NCI-H1436 (cell line): ENCODE measurements around the gene EZR.
"Not testable (repeated sequence)": the region's sequence is repeated elsewhere in the genome, so short reads cannot be mapped to it uniquely, and the experiment has no call there.

Experiments used
- DNase-seq: peaks from one replicate; lab custom pipeline; 2025; lab: John Stamatoyannopoulos, UW

The EZR gene

GRCh38 chr6:158841358-158841757 lies 22.2 kb upstream of the EZR start:
- DNase-seq: no peak

- DNase-seq: no peak
Observed at GRCh38 chr6:158840465-158840864, 21.3 kb upstream of the EZR start.

GRCh38 chr6:158839796-158840195 lies 20.6 kb upstream of the EZR start:
- DNase-seq: no peak

GRCh38 chr6:158838790-158839189 lies 19.6 kb upstream of the EZR start:
- DNase-seq: not testable (repeated sequence)

GRCh38 chr6:158837684-158838625 lies 18.8 kb upstream of the EZR start:
- DNase-seq: no peak

GRCh38 chr6:158836625-158837311 lies 17.6 kb upstream of the EZR start:
- no peak for DNase-seq

- no peak for DNase-seq
Observed at GRCh38 chr6:158835616-158836221, 16.6 kb upstream of the EZR start.

GRCh38 chr6:158834675-158835385 lies 15.7 kb upstream of the EZR start:
- no peak for DNase-seq

- DNase-seq: not testable (repeated sequence)
Observed at GRCh38 chr6:158832807-158833206, 13.6 kb upstream of the EZR start.

- DNase-seq: no peak
Observed at GRCh38 chr6:158832026-158832425, 12.9 kb upstream of the EZR start.

GRCh38 chr6:158831571-158831970 lies 12.4 kb upstream of the EZR start:
- no peak for DNase-seq

- DNase-seq: no peak
Observed at GRCh38 chr6:158830736-158831135, 11.6 kb upstream of the EZR start.

- no peak for DNase-seq
Observed at GRCh38 chr6:158828807-158829206, 9.6 kb upstream of the EZR start.

GRCh38 chr6:158826819-158827501 lies 7.8 kb upstream of the EZR start:
- DNase-seq: no peak

GRCh38 chr6:158825951-158826306 lies 6.8 kb upstream of the EZR start:
- no peak for DNase-seq

- DNase-seq: no peak
Observed at GRCh38 chr6:158825038-158825950, 6.1 kb upstream of the EZR start.

GRCh38 chr6:158823616-158824015 lies 4.4 kb upstream of the EZR start:
- DNase-seq: not testable (repeated sequence)

- DNase-seq: peak; percentile 16
Observed at GRCh38 chr6:158819977-158820622, 932 bp upstream of the EZR start.

- DNase-seq: peak; percentile 46
Observed at GRCh38 chr6:158818581-158819212, 471 bp downstream of the EZR start.
